HepG2 (cell line): ENCODE data around the gene SMYD1. TPM values are rescaled to one million over a fixed set of nuclear protein-coding genes. Genes with fewer than 3 reads are reported as not detected.

Experiments used
- AHDC1 ChIP-seq: sonication (generic); formaldehyde crosslinking; IDR thresholded peaks from 2 replicates; pipeline ENCODE4 v1.5.1; 2020; ENCODE audit warnings: mild to moderate bottlenecking, missing genetic modification reagents, borderline replicate concordance
- ATF6 ChIP-seq: sonication (generic); formaldehyde crosslinking; conservative IDR thresholded peaks from 2 replicates; pipeline ENCODE4 v1.4.0; 2020; ENCODE audit warnings: missing genetic modification reagents
- ERF ChIP-seq: IDR thresholded peaks from 2 replicates; pipeline ENCODE4 v1.6.1; 2018; ENCODE audit warnings: missing biosample characterization, missing genetic modification reagents
- HOXA5 ChIP-seq: sonication (generic); formaldehyde crosslinking; IDR thresholded peaks from 2 replicates; pipeline ENCODE4 v1.4.0; 2020; ENCODE audit warnings: missing genetic modification reagents
- MZF1 ChIP-seq: sonication (generic); formaldehyde crosslinking; IDR thresholded peaks from 2 replicates; pipeline ENCODE4 v1.8.1; 2023; ENCODE audit warnings: mild to moderate bottlenecking, missing genetic modification reagents, borderline replicate concordance
- NRL ChIP-seq: sonication (generic); formaldehyde crosslinking; IDR thresholded peaks from 2 replicates; pipeline ENCODE4 v1.5.0; 2020; ENCODE audit warnings: missing genetic modification reagents, mild to moderate bottlenecking, moderate library complexity, borderline replicate concordance
- RFX5 ChIP-seq: IDR thresholded peaks from 2 replicates; pipeline ENCODE4 v1.6.1; 2011; ENCODE audit warnings: low read depth, low read length, improper control_type of control experiment
- SIX1 ChIP-seq: sonication (generic); formaldehyde crosslinking; IDR thresholded peaks from 2 replicates; pipeline ENCODE4 v1.4.0; 2020; ENCODE audit warnings: missing genetic modification reagents, borderline replicate concordance
- SKI ChIP-seq: fragments of 450-650 bp; IDR thresholded peaks from one replicate; pipeline ENCODE4 v1.6.1; 2018; ENCODE audit warnings: mild to moderate bottlenecking; ENCODE audit not compliant: partially characterized antibody
- SOX6 ChIP-seq, 2 experiments: fragments of 450-650 bp in 1 of 2; sonication (generic) in 1 of 2; formaldehyde crosslinking in 1 of 2; IDR thresholded peaks; 2 replicates each; pipeline versions ENCODE4 v1.4.0 to v1.6.1; 2017 to 2020; ENCODE audit warnings: antibody characterized with exemption in 1 of 2, mild to moderate bottlenecking in 1 of 2, missing genetic modification reagents in 1 of 2
- ZBTB1 ChIP-seq: sonication (generic); formaldehyde crosslinking; IDR thresholded peaks from 2 replicates; pipeline ENCODE4 v1.4.0; 2020; ENCODE audit warnings: missing genetic modification reagents, borderline replicate concordance
- ZBTB8A ChIP-seq: sonication (generic); formaldehyde crosslinking; IDR thresholded peaks from 2 replicates; pipeline ENCODE4 v1.4.0; 2020; ENCODE audit warnings: mild to moderate bottlenecking, low read depth, missing genetic modification reagents, borderline replicate concordance
- ZC3H4 ChIP-seq: sonication (generic); formaldehyde crosslinking; IDR thresholded peaks from 2 replicates; pipeline ENCODE4 v1.4.0; 2020; ENCODE audit warnings: missing genetic modification reagents, borderline replicate concordance
- ZKSCAN8 ChIP-seq: IDR thresholded peaks from 2 replicates; pipeline ENCODE4 v1.6.1; 2016; ENCODE audit warnings: borderline replicate concordance, missing genetic modification reagents, missing compliant biosample characterization
- ZNF430 ChIP-seq: sonication (generic); formaldehyde crosslinking; IDR thresholded peaks from 2 replicates; pipeline ENCODE4 v1.9.0; 2021; ENCODE audit warnings: mild to moderate bottlenecking, missing genetic modification reagents
- ZNF550 ChIP-seq: sonication (generic); formaldehyde crosslinking; IDR thresholded peaks from 2 replicates; pipeline ENCODE4 v1.4.0; 2020; ENCODE audit warnings: mild to moderate bottlenecking, missing genetic modification reagents, borderline replicate concordance
- ZNF572 ChIP-seq: sonication (generic); formaldehyde crosslinking; IDR thresholded peaks from 2 replicates; pipeline ENCODE4 v1.5.1; 2020; ENCODE audit warnings: mild to moderate bottlenecking, missing genetic modification reagents
- ZNF713 ChIP-seq: sonication (generic); formaldehyde crosslinking; IDR thresholded peaks from 2 replicates; pipeline ENCODE4 v1.4.0; 2020; ENCODE audit warnings: mild to moderate bottlenecking, missing genetic modification reagents
- ZSCAN29 ChIP-seq: sonication (generic); formaldehyde crosslinking; conservative IDR thresholded peaks from 2 replicates; pipeline ENCODE4 v1.4.0; 2020; ENCODE audit warnings: mild to moderate bottlenecking, missing genetic modification reagents
- polyA plus RNA-seq, 8 experiments: library from polyadenylated mRNA; depleted of rRNA in 3 of 8; stranded (reverse) in 7 of 8; unstranded in 1 of 8; fragments of >200 nt; fragmentation: Illumina TruSeq in 4 of 8; extraction: Trizol in 4 of 8; gene quantifications; 2 replicates each; pipeline versions ENCODE4 v1.2.1 to v1.2.3, GENCODE V29; 2011 to 2016; ENCODE audit warnings: low read depth in 4 of 8, missing spikeins in 1 of 8, mixed read lengths in 1 of 8; ENCODE audit not compliant: insufficient read depth in 1 of 8
- total RNA-seq, 5 experiments: library from RNA; depleted of rRNA; stranded (reverse); fragments of >200 nt; fragmentation: Illumina TruSeq; extraction: Trizol; gene quantifications; 2 replicates each; pipeline ENCODE4 v1.2.3, GENCODE V29; 2016; ENCODE audit warnings: low read depth in 1 of 5
- TF ChIP-seq, protein P1 (sequence below): sonication (generic); formaldehyde crosslinking; IDR thresholded peaks from 2 replicates; pipeline ENCODE4 v1.4.0; 2020; ENCODE audit warnings: low read depth, missing genetic modification reagents

Gene SMYD1
- total and polyA plus RNA-seq, 2 of the 13 experiments (the other 11 are each of a cell fraction or from before 2014, with no cell fraction given) = not detected

DNA sequence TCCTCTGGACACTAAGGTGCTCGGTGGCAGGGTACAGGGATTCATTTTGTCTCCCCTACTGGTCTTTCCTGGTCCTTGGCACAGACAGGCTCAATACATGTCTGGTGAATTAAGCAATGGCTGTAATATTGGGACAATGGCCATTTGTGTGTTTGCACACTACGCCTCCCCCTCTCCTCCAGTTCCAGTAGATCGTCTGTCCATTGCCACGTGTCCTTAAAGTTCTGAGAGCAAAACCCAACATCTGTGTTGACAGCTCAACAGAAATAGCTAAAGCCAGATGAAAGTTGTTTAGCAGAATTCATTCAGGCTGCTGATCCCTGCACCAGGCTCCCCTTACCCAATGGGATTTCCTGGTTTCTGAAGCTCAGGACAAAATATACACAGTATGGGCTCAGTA lies 69.2 kb downstream of the SMYD1 start (continued):
- TF ChIP-seq ZBTB1 (CRISPR knock-in tag) (no peak), MZF1 (CRISPR knock-in tag) (no peak), SOX6 (IDR thresholded peaks at IDR 0.05) (no peak), SOX6 (CRISPR knock-in tag; IDR thresholded peaks at IDR 0.05) (peak; percentile 78), AHDC1 (CRISPR knock-in tag) (no peak), ZKSCAN8 (peak; percentile 85; the same call in 1 of the 2 replicates), ZNF430 (no peak), ZBTB8A (CRISPR knock-in tag) (no peak), ATF6 (CRISPR knock-in tag) (no peak), ERF (peak; percentile 71), HOXA5 (CRISPR knock-in tag) (no peak), SKI (peak; percentile 54), ZC3H4 (CRISPR knock-in tag) (no peak), ZNF550 (CRISPR knock-in tag) (no peak), ZNF713 (CRISPR knock-in tag) (no peak), NRL (CRISPR knock-in tag) (no peak), SIX1 (CRISPR knock-in tag) (peak; percentile 23; the same call in 1 of the 2 replicates), ZNF572 (CRISPR knock-in tag) (no peak), ZSCAN29 (CRISPR knock-in tag) (no peak), RFX5 (no peak)
- TF ChIP-seq, protein P1, sequence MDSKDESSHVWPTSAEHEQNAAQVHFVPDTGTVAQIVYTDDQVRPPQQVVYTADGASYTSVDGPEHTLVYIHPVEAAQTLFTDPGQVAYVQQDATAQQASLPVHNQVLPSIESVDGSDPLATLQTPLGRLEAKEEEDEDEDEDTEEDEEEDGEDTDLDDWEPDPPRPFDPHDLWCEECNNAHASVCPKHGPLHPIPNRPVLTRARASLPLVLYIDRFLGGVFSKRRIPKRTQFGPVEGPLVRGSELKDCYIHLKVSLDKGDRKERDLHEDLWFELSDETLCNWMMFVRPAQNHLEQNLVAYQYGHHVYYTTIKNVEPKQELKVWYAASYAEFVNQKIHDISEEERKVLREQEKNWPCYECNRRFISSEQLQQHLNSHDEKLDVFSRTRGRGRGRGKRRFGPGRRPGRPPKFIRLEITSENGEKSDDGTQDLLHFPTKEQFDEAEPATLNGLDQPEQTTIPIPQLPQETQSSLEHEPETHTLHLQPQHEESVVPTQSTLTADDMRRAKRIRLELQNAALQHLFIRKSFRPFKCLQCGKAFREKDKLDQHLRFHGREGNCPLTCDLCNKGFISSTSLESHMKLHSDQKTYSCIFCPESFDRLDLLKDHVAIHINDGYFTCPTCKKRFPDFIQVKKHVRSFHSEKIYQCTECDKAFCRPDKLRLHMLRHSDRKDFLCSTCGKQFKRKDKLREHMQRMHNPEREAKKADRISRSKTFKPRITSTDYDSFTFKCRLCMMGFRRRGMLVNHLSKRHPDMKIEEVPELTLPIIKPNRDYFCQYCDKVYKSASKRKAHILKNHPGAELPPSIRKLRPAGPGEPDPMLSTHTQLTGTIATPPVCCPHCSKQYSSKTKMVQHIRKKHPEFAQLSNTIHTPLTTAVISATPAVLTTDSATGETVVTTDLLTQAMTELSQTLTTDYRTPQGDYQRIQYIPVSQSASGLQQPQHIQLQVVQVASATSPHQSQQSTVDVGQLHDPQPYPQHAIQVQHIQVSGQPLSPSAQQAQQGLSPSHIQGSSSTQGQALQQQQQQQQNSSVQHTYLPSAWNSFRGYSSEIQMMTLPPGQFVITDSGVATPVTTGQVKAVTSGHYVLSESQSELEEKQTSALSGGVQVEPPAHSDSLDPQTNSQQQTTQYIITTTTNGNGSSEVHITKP (CRISPR knock-in tag) = peak; percentile 77; the same call in 1 of the 2 replicates
